CD14-positive monocyte (primary cell): Measurements from ENCODE around the gene MED13L. TPM values are rescaled to one million over a fixed set of nuclear protein-coding genes. Genes with fewer than 3 reads are reported as not detected.
A peak's percentile ranks its signal among the peaks of the same experiment; 100 is the strongest.

Experiments used
- DNase-seq, 3 donors: peaks; one replicate each; pipeline ENCODE4 v3.0.0-alpha.2; 2011 to 2022
- H2AFZ ChIP-seq: 2 replicates; pipeline ENCODE4 v1.6.0; 2012; ENCODE audit warnings: mild to moderate bottlenecking, low read depth, low read length, inconsistent platforms; ENCODE audit not compliant: insufficient read depth, poor library complexity, severe bottlenecking
- H3K27ac ChIP-seq, 2 donors: 1 replicate in 1 of 2; 2 replicates in 1 of 2; pipeline ENCODE4 v1.5.1; 2012 to 2013; ENCODE audit warnings: low read length in 2 of 2, control low read depth in 1 of 2, inconsistent platforms in 1 of 2, low read depth in 1 of 2, mild to moderate bottlenecking in 1 of 2
- H3K27me3 ChIP-seq, 2 donors: one replicate each; pipeline versions ENCODE4 v1.6.0 to v1.6.1; 2011 to 2013; ENCODE audit warnings: low read length in 2 of 2; ENCODE audit not compliant: control insufficient read depth in 2 of 2, insufficient read depth in 2 of 2
- H3K36me3 ChIP-seq, 2 donors: replicated peaks in 1 of 2; 1 replicate in 1 of 2; 2 replicates in 1 of 2; pipeline versions ENCODE4 v1.5.1 to v1.6.1; 2012 to 2013; ENCODE audit warnings: low read length in 2 of 2, control low read depth in 1 of 2, inconsistent platforms in 1 of 2, mild to moderate bottlenecking in 1 of 2; ENCODE audit not compliant: insufficient read depth in 2 of 2, control insufficient read depth in 1 of 2
- H3K4me1 ChIP-seq, 2 donors: 1 replicate in 1 of 2; 2 replicates in 1 of 2; pipeline versions ENCODE4 v1.5.1 to v1.6.1; 2012 to 2013; ENCODE audit warnings: low read length in 2 of 2, control low read depth in 1 of 2, inconsistent platforms in 1 of 2, mild to moderate bottlenecking in 1 of 2, moderate library complexity in 1 of 2; ENCODE audit not compliant: insufficient read depth in 2 of 2, control insufficient read depth in 1 of 2
- H3K4me2 ChIP-seq: replicated peaks from 2 replicates; pipeline ENCODE3; 2012; ENCODE audit warnings: low read length, moderate library complexity, mild to moderate bottlenecking; ENCODE audit not compliant: poor library complexity, severe bottlenecking; ENCODE audit errors: extremely low read depth
- H3K4me3 ChIP-seq, 3 experiments: fragments of 200-600 bp in 1 of 3; sonication (generic) in 1 of 3; replicated peaks in 1 of 3; 1 replicate in 2 of 3; 2 replicates in 1 of 3; pipeline ENCODE4 v1.5.1; 2011 to 2013; ENCODE audit warnings: low read length in 3 of 3, mild to moderate bottlenecking in 3 of 3, control low read depth in 2 of 3, low read depth in 2 of 3, inconsistent platforms in 1 of 3, moderate library complexity in 1 of 3
- H3K79me2 ChIP-seq: 2 replicates; pipeline ENCODE4 v1.6.0; 2012; ENCODE audit warnings: mild to moderate bottlenecking, control low read depth, inconsistent platforms, low read length, moderate library complexity; ENCODE audit not compliant: insufficient read depth
- H3K9ac ChIP-seq: 2 replicates; pipeline ENCODE4 v1.6.0; 2017; ENCODE audit warnings: low read length, mild to moderate bottlenecking; ENCODE audit not compliant: insufficient read depth, poor library complexity, severe bottlenecking
- H3K9me3 ChIP-seq, 2 donors: replicated peaks in 1 of 2; 1 replicate in 1 of 2; 2 replicates in 1 of 2; pipeline versions ENCODE4 v1.5.1 to v1.6.1; 2012 to 2013; ENCODE audit warnings: low read length in 2 of 2, control low read depth in 1 of 2; ENCODE audit not compliant: control insufficient read depth in 1 of 2, insufficient read depth in 1 of 2
- H4K20me1 ChIP-seq: 2 replicates; pipeline ENCODE4 v1.6.0; 2012; ENCODE audit warnings: mild to moderate bottlenecking, low read length, control low read depth, moderate library complexity; ENCODE audit not compliant: insufficient read depth
- H3K27ac Mint-ChIP-seq, 7 donors: one replicate each; pipeline ENCODE4 v1.8.0; 2020; ENCODE audit warnings: mild to moderate bottlenecking in 7 of 7, mixed read lengths in 7 of 7, moderate library complexity in 6 of 7, inconsistent platforms in 2 of 7
- H3K27me3 Mint-ChIP-seq, 3 donors: one replicate each; pipeline ENCODE4 v1.8.0; 2021 to 2022; ENCODE audit warnings: low read depth in 3 of 3, mild to moderate bottlenecking in 3 of 3, mixed read lengths in 3 of 3, moderate library complexity in 3 of 3, inconsistent platforms in 1 of 3
- H3K36me3 Mint-ChIP-seq, 2 donors: one replicate each; pipeline ENCODE4 v1.8.0; 2020; ENCODE audit warnings: mixed read lengths in 2 of 2, inconsistent platforms in 1 of 2, mild to moderate bottlenecking in 1 of 2
- H3K4me1 Mint-ChIP-seq: one replicate; pipeline ENCODE4 v1.8.0; 2020; ENCODE audit warnings: mild to moderate bottlenecking, mixed read lengths
- H3K4me3 Mint-ChIP-seq, 2 donors: one replicate each; pipeline ENCODE4 v1.8.0; 2020; ENCODE audit warnings: mild to moderate bottlenecking in 2 of 2, mixed read lengths in 2 of 2, moderate library complexity in 1 of 2
- H3K9me3 Mint-ChIP-seq, 7 donors: one replicate each; pipeline ENCODE4 v1.8.0; 2020 to 2022; ENCODE audit warnings: mixed read lengths in 7 of 7, mild to moderate bottlenecking in 6 of 7, moderate library complexity in 6 of 7, inconsistent platforms in 2 of 7
- CTCF ChIP-seq: fragments of 200-600 bp; IDR thresholded peaks from one replicate; pipeline ENCODE4 v1.8.0; 2022; ENCODE audit warnings: antibody characterized with exemption, mild to moderate bottlenecking
- WGBS: methylation state at CpG from one replicate; pipeline ENCODE4 v1.1.5; 2013; ENCODE audit warnings: missing lambda C conversion rate; ENCODE audit not compliant: insufficient coverage; 5-methylcytosine and 5-hydroxymethylcytosine counted together
- intact Hi-C, 2 donors: fragments of 100-400 bp; cut with micrococcal nuclease; formaldehyde crosslinking; loops; one replicate each; pipeline versions ENCODE4 v1.15.0 to v1.15.1; 2023
- polyA plus RNA-seq, 3 donors: library from polyadenylated mRNA; depleted of rRNA in 1 of 3; unstranded in 2 of 3; stranded (reverse) in 1 of 3; fragments of 300-500 nt in 2 of 3; fragments of >200 nt in 1 of 3; fragmentation: Illumina TruSeq in 2 of 3; gene quantifications; 1 replicate in 2 of 3; 2 replicates in 1 of 3; pipeline ENCODE4 v1.2.3, GENCODE V29; 2012 to 2021

The MED13L gene
- polyA plus RNA-seq, 3 donors, result 4.4 to 42.0 (median 7.5) TPM

- peaks cover 100% of the 10 kb centered on the region for H3K79me2 ChIP-seq
- no peak overlapping the region for H3K27ac ChIP-seq
- DNase-seq, result no peak
- Mint-ChIP-seq H3K36me3 (peaks cover 16 to 40% of the 10 kb centered on the region in 2 donors), H3K4me3 (no peak overlapping the region), H3K4me1 (peaks cover 5% of the 10 kb centered on the region), H3K27ac (no peak overlapping the region), H3K27me3 (no peaks in the 10 kb centered on the region), H3K9me3 (no peaks in the 10 kb centered on the region)
- peaks cover 4 to 50% of the 10 kb centered on the region in 2 donors for H3K36me3 ChIP-seq
- no peaks in the 10 kb centered on the region for H3K4me1 ChIP-seq
- no peak for TF ChIP-seq CTCF
- H2AFZ ChIP-seq, result no peak overlapping the region
- H3K9ac ChIP-seq, result no peak overlapping the region
- no peak overlapping the region for H3K4me3 ChIP-seq
- WGBS, result no CpG with 5 or more reads among the region's 2 CpGs
- peaks cover 100% of the 10 kb centered on the region for H4K20me1 ChIP-seq
- intact Hi-C loops, result no loop called here
- no peak overlapping the region for H3K4me2 ChIP-seq
- no peaks in the 10 kb centered on the region for H3K9me3 ChIP-seq
- H3K27me3 ChIP-seq, result no peaks in the 10 kb centered on the region
Measured at GRCh38 chr12:116226026-116226425, 51.5 kb downstream of the MED13L start.

DNA sequence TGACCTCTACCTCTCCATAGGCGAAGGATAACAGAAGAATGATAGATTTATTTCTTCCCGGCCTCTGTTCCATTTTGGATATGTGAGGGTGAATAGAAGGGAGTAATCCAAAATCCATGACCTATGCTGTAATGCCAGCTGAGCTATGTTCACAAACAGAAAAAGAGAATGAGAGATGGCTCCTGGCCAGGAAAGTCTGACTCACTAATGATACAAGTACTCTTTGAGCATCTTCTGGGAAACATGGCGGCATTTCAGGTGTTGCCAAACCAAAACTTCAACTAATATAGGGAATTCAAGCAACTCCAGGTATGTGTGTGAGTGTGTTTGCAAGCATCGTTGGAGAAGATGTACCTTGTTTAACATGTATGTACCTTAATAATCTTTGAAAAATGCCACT is 55.1 kb downstream of the MED13L start:
- H4K20me1 ChIP-seq, result peaks cover 100% of the 10 kb centered on the region
- H3K4me2 ChIP-seq, result no peak overlapping the region
- no peaks in the 10 kb centered on the region for H3K9me3 Mint-ChIP-seq
- H3K36me3 Mint-ChIP-seq, result peaks cover 12 to 23% of the 10 kb centered on the region in 2 donors
- H3K27me3 Mint-ChIP-seq, result peaks cover 0 to 1% (median 0%) of the 10 kb centered on the region in 3 donors
- no peak overlapping the region for H2AFZ ChIP-seq
- H3K27ac ChIP-seq, result no peak overlapping the region
- H3K4me3 Mint-ChIP-seq, result no peak overlapping the region
- H3K9me3 ChIP-seq, result no peaks in the 10 kb centered on the region
- H3K4me3 ChIP-seq, result no peak overlapping the region
- intact Hi-C loops, result no loop called here
- WGBS, result no CpG with 5 or more reads among the region's 4 CpGs
- no peak overlapping the region for H3K9ac ChIP-seq
- H3K36me3 ChIP-seq, result peaks cover 4 to 38% of the 10 kb centered on the region in 2 donors
- peak in 1 of 3 donors; percentile 19 for DNase-seq
- H3K4me1 ChIP-seq, result no peaks in the 10 kb centered on the region
- TF ChIP-seq CTCF, result no peak
- H3K27me3 ChIP-seq, result no peaks in the 10 kb centered on the region
- H3K79me2 ChIP-seq, result peaks cover 100% of the 10 kb centered on the region
- H3K4me1 Mint-ChIP-seq, result peaks cover 14% of the 10 kb centered on the region
- H3K27ac Mint-ChIP-seq, result peak overlapping the region in 1 of 7 donors; percentile 35
